ENCODE data around the gene CFAP300.

DNA sequence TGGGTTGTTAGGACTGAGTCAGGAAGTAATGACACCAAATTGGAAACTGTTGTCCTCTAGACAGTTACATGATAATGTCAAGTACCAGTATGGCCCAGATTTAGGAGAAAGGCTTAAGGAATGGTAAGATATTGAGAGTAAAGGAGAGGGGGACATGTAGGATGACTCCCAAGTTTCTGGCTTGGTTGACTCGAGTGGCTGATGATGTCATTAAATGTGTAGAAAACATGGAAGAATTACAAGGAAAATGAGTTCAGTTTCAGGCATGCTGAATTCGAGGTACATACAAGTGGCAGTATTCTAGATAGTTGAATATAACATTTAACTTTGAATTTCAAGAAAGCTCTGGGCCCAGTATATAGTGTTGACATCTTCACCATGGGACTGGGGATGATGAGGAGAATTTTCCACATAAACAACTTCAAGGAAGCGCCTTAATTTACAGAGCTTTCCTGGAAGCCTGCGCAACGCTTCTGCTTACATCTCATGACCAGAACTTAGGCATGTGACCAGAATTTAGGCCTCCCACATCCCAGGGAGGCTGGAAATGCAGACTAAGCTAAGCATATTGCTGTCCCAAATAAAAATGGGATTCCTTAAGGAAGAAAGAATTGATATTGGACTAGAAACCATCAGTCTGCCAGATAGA is 3.8 kb downstream of the CFAP300 start:
- TF ChIP-seq, protein P1, sequence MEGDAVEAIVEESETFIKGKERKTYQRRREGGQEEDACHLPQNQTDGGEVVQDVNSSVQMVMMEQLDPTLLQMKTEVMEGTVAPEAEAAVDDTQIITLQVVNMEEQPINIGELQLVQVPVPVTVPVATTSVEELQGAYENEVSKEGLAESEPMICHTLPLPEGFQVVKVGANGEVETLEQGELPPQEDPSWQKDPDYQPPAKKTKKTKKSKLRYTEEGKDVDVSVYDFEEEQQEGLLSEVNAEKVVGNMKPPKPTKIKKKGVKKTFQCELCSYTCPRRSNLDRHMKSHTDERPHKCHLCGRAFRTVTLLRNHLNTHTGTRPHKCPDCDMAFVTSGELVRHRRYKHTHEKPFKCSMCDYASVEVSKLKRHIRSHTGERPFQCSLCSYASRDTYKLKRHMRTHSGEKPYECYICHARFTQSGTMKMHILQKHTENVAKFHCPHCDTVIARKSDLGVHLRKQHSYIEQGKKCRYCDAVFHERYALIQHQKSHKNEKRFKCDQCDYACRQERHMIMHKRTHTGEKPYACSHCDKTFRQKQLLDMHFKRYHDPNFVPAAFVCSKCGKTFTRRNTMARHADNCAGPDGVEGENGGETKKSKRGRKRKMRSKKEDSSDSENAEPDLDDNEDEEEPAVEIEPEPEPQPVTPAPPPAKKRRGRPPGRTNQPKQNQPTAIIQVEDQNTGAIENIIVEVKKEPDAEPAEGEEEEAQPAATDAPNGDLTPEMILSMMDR (IDR thresholded peaks at IDR 0.05), result no peak
- no peak for TF ChIP-seq EP300 (IDR thresholded peaks at IDR 0.05)
